COR-L47 (cell line): ENCODE results near the gene BANP.
"Not testable (repeated sequence)": the region's sequence is repeated elsewhere in the genome, so short reads cannot be mapped to it uniquely, and the experiment has no call there.

Experiments
- DNase-seq: peaks from one replicate; lab custom pipeline; 2025; lab: John Stamatoyannopoulos, UW

The BANP gene

DNA sequence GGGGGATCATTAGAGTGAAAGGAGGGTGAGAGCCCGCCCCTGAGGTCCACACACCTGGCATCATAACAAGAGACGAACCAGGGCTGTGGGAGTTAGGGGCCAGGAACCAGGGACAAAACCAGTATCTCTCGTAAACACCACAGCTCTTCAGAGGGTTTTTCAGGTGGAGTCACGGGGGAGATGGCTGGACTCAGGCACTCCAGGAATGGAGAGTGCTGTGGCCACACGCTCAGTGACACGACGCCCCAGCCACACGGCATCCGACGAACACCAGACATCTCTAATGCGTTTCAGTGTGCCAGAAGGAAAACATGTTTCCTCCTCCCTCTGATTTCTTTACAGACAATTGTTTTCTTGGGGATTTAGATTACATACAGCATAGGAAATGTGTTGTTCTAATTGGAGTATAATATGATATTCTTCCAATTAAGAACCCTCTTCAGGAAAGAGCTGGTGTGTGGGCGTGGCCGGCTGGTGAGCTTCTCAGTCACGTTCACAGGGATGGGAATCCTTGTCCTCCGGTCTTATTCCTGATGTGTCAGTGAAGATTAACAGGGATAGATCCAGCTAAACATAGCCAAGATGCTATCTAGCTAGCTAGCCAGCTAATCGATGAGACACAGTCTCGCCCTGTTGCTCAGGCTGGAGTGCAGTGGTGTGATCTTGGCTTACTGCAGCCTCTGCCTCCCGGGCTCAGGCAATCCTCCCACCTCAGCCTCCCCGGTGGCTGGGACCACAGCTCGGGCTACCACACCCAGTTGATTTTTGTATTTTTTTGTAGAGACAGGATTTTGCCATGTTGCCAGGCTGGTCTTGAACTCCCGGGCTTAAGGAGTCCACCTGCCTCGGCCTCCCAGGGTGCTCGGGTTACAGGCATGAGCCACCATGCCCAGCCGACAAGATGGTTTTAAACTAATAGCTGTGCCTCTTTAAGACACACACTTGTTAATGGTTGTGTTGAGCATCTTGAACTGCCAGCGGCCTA lies 98.6 kb downstream of the BANP start:
- DNase-seq, result no peak

DNA sequence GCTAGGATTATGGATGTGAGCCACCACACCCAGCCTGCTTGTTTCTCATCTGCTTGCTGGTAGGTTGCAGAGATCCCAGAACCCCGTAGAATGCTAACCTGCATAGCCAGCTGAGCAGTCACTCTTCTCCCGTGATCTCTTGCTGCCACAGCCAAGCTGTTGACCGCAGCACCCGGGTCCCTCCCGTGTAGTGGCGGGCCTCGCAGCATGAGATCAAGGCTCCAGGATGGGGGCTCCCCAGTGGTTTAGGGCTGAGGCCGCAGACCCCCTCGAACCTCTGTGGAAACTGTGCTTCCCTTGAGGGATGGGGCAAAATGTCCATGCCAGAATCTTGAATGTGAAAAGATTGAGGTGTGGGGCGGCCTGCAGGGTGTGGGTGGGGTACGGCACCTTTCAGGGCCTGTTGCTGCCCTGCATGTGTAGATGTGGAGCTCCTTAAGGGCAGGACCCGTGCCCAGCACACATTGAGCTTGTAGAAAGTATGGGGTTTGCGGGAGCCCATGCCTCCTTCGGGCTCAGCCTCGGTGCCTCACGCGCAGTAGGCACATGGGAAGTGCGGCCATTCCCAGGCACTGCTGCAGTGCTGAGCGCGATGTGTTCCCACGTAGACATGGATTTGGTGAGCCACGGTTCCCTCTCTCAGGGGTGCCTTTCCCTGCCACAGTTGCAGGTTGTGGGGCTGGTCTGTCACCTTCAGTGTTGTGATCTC lies 99.9 kb downstream of the BANP start:
- no peak for DNase-seq

DNA sequence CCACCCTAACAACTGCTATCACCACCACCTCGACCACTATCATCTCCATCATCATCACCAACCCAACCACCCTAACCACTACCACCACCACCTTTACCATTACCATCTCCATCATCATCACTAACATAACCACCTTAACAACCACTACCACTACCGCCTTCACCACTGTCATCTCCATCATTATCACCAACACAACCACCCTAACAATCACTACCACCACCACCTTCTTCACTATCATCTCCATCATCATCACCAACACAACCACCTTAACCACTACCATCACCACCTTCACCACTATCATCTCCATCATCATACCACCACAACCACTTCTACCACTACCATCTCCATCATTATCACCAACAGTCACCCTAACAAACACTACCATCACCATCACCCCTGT lies 101.4 kb downstream of the BANP start:
- no peak for DNase-seq

DNA sequence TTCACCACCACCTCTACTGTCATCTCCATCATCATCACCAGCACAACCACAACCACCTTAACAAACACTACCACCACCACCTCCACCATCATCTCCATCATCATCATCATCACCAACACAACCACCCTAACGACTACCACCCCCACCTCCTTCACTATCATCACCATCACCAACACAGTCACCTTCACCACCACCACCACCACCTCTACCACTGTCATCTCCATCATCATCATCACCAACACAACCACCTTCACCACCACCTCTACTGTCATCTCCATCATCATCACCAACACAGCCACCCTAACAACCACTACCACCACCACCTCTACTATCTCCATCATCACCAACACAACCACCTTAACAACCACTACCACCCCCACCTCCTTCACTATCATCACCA lies 102.2 kb downstream of the BANP start:
- DNase-seq, result not testable (repeated sequence)

DNA sequence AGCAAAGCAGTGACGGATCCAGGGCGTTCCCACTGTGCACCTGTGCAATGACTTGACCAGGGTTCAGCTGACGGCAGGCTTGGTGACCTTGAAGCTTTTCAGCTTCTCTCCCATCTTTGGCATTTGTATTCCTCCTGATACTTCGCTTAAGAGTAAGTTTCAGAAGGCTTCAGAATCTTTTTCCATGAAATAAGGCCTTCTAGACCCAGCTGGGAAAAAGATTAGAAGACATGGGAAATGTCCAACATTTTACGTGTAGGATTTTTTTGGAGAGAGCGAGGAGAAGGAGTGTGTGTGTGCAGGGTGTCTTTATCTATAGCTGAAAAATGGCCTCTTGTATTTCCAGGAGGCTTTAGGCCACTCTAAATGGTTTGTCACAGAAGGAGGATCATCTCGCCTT lies 104.1 kb downstream of the BANP start:
- DNase-seq, result no peak

DNA sequence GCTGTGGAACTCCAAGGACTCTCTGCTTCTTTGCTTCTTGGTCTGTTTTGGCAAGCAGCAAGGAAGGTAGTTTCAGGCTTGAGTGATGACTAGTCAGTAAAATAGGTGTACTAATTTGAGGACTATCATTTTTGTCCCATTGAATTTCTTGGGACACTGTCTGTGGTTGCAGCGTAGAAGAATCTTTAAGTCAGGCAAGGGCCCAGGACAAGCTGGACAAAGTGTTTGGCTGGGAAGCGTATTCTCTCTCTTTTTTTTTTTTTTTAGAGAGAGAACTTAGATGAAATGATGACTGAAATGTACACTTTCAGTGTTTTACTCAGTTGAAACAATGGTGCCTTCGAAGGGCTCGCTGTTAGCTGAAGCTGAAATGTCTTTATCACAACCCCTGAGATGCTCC lies 105.0 kb downstream of the BANP start:
- DNase-seq, result no peak

DNA sequence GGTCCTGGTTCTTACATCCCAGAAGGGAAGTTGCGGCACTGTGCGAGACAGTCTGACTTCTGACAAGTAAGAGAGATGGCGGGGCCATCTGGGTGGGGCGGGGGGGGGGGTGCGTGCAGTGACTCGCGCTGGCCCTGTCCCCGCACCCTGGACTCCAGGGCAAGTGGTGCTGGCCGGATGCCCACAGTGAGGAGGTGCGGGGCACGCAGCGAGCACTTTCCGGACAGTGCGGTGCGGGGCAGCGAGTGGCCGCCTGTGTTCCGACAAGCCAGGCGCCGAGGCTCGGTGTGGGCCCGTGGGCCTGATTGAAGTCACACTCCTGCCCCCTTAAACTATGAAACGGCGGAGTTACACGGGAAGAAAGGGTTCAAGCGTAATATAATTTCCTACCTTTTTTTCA lies 106.4 kb downstream of the BANP start:
- DNase-seq, result no peak

DNA sequence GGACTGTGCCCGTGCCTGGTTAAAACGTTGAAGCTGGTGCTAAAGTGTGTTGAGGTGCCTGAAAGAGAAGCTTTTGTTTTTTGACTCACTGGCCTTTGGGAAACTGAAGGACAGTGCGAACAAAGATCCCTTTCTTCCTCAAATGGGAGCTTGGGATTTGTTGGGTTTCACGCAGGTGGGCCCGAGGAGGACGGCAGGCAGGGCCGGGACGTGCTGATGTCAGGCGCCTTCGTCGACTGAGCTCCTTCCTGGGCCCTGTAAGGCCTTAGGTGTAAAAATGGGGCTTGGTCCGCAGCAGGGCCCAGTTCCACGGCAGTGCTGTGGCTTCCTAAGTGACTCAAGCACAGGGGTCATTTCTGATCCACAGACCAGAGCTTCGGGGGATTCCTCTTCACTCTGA lies 106.9 kb downstream of the BANP start:
- DNase-seq, result no peak

DNA sequence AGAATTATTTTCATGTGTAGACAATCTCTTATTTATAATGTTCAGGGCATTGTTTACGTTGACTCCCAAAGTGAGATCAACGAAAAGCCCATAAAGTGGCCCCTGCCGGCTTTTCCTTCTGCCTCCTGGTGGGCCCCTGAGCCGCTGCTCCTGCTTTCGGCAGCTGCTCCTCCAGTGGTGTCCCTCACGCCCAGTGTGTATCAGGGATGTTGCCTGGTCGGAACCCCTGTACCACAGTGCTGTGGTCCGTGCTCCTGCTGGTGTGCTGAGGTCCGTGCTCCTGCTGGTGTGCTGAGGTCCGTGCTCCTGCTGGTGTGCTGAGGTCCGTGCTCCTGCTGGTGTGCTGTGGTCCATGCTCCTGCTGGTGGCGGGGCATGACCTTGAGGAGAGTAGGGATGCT lies 107.6 kb downstream of the BANP start:
- DNase-seq, result no peak

DNA sequence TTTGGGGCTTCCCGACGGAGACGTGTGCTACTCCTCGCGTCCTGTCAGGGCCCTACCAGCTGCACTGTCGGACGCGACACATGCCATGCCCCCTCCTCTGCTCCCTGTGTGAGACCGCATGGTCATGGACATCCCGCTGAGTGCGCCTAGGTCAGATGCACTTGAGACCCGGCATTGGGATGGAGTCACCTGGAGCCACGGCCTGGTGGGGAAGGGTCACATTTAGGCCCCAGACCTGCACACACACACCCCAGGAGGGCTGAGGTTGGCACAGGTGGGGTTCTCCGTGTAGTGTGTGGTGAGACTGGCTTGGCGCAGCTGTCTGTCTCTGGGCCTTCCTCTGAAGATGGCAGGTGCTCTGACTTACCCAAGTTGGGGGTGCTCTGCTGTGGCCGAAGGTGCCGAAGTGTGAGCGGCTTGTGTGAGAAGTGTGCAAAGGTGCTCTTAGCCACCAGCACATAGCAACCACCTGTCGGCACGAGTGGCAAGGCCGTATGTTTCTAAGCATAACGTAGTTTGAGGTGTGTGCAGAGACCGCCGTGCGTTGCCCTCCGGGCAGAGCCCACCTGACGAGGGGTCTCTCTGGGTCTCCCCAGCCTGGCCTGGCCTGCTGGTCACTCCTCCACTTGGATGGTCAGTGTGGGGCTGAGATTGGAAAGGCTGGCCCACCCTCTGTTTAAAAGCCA lies 108.6 kb downstream of the BANP start:
- DNase-seq, result no peak

DNA sequence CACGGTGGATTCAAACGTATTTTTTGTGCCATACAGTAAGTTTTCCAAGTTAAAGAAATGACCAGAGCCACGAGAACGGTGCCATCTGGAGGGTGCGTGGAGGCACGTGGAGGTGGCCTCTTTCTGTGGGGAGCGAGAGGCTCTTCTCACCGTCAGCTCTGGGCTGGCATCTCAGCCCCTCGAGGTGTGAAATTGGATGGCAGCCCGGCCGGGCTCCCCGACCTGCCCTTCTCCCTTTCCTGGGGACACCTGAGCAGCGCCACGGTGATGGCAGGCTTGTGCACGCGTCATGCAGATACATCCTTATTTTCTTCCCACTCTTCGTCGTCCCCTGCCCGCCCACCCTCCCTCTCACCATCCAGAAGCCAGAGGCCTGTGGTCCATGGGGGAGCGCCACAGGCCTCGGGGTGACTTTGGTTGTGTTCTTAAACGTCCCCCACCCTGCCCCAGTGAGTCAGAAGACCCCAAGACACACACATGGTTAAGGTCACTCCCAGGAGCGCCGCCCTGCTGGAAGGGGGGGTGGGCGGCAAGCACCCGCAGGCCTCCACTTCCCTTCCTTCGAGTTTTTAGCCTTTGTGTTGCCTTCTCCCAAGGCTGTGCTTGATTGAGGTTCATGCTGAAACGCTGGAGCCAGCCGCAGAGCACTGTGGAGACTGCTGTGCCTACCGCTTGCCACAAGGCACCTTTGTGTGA lies 109.4 kb downstream of the BANP start:
- no peak for DNase-seq

DNA sequence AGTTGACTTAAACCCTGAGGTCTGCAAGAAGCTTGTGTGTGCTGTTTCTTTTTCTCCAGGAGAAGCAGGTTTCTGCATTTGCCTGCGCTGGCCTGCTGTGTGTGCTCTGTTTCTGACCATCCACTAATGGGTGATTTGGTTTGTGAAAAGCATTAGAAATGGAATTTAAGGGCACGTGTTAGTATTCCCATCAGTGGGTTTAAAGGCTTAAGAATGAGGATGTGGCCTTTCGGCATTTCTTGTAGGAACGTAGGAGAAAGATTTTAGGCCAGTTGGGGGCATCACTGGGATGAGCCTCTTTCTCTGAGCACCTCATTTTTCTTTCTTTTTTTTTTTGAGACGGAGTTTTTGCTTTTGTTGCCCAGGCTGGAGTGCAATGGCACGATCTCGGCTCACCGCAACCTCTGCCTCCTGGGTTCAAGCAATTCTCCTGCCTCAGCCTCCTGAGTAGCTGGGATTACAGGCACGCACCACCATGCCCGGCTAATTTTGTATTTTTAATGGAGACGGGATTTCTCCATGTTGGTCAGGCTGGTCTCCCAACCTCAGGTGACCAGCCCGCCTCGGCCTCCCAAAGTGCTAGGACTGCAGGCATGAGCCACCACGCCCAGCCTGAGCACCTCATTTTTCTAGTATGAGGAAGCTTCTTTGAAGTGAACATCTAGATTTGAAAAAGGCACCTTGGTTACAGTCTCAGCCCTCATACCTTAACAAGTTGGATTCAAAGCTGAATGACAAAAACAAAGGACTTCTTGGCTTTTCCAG lies 110.3 kb downstream of the BANP start:
- no peak for DNase-seq

DNA sequence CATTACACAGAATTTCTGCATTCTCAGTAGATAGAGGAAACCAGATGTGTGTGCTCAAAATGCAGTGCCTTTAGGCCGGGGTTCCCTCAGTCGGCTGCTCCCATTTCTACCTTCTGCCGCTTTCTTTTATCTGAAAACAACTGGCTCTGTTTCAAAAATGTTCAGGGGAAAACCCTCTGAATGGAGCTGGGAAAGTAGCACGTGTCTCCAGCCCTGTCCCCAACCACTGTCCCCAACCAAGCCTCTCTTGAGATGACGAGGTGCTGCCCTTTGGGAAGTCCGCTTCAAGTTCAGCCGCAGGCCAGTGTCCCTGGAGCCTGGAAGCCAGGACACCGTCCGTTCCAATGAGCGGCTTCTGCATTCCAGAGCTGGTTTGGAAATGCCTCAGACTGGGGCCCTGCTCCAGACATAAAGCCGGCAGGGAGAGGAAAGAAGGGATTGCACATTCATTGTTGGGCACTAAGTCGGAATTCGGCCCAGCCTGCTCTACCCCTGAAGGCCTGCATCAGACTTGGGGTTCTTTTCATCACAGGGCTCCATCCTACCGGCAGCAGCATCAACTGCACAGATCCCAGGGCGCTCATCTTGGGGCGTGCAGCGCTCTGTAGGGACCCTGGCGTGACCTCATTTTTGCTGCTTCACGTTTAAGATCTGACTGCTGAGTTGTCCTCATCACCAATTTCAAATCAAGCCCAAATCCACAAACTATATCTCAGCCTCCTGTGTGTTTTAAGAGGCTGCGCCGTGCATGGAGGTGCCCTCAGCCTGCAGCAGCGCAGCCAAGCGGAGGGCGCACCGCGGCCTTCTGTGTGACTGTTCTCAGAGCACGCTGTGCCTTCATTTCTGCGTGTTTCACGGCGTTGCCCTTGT lies 111.3 kb downstream of the BANP start:
- no peak for DNase-seq

DNA sequence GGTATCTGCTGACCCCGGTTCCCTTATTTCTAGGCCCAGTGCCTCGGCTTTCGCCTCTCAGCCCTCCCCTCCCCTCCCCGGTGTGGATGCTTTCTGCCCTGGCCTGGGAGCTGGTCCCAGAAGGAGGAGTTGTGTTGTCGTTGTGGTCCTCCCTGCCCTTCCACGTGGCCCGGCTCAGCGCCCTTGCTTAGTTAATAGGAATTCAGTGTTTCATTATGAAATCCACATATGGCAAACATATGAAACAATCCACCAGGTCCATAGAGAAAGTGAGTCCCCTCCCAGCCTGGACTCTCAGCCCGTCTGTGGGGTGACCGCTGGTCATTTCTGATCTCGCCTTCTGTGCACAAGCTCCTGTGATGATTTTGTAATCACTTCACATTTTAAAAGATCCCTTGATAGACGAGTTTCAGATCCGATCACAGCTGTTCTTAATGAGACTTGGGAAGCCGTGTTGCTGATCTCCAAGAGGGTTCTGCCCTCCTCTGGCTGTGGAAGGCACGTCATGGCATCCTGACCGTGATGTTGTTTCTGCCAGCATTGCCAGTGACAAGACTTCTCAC lies 112.1 kb downstream of the BANP start:
- no peak for DNase-seq

DNA sequence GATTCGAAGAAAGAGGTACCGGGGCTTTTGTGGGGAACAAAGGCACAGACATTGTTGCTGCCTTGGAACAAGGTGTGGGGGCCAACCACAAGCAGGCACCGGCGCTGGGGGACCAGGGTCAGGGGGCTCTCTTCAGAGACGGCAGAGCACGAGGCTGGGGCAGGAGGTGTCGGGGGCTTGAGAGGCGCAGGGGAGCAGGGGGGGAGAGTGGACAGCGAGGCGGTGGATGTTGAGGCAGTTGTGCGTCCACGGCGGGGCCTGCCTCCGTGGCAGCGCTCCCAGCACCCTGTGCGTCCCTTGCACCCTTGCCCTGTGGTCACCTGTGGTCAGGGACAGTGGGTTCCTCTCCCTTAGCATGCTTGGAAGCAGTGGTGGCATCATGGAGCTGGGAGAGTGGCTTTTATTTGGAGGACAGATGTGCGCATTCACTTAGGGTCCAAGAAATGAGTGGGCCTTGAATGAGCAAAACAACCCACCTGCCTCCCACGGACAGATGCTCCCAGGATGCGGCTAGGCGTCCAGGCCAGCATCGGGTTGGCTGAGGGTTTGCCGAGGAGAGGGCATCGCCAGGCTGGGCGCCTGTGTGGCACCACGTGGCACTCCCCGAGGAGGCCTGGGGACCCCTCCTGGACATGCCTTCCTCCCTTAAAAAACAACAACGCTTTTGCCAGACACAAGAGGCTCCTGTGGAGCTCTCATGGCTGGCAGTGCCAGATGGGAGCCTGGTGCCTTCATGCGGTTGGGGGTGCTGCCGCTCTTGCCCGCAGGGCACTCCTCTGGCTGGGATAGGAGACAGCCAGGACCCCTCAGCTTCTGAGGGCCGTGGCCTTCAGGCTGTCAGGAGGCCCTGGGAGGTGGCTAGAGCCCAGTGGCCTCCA lies 113.0 kb downstream of the BANP start:
- no peak for DNase-seq

DNA sequence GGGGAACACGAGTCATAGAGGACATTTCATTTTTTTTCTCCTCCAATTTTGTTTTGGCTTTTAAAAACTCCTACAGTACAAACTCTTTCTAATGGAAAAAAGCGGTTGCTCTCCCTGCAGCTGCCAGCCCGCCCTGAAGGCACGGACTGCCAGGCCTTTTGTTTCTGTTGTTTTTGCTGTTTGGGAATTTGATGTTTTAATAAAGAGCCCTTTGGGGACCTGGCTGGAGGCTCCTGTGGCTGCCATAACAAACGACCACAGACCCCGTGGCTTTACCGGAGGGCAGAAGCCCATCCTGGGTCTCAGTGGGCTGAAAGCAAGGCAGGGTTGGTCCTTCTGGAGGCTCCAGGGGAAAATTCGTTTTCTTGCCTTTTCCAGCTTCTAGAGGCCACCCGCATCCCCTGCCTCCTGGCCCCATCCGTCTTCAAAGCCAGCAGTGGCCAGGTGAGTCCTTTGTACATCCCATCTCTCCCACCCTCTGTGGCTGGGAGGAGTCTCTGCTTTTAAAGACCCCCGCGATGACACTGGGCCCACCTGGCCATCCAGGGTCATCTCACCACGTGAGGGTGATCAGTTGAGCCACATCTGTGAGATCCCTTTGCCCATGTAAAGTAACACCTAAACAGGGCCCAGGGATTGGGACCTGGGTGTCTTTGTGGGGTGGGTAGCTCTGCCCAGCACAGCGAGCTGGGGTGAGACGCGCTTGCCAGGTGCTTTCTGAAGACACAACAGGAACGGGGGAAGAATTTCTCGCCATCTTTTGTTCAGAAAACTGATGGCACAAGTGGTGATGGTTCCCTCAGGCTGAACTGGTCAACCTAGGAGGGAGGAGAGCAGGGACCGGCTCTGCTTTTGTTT lies 113.9 kb downstream of the BANP start:
- DNase-seq, result no peak

DNA sequence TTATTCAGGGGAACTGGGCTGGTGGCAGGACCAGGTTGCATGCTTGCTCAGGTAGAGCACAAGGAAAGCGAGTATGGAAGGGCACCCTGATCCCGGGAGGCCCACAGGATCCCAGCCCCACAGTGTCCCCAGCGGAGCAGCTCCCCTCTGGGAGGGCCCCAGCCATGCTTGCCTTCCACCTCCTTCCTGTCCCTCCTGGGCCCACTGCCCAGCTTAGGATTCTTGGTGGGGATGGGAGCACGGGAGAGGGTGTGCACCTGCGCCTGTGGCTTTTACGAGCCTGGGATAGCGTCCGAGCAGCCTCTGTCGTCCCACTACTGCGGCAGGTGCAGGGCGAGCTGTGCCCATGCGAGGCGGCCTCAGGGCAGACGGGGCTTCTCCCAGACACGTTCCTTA lies 114.5 kb downstream of the BANP start:
- DNase-seq, result no peak

DNA sequence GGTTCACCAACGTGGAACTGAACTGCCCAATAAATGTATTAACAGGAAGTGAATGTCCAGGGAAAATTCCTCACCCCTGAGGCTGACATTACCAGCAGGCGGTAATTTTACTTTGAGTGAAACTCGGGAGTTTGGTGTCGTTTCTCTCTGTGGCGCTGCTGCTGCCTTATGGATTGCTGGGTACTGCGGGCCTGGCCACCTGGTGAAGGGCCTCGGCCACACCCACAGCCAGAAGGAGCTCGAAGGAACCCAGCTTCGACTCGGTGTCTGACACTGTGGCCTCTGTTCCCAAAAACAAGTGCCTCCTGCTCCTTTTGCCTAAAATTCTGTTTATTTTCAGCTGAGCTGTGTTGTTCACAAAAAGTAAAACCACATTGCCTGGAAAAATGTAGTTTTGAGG lies 115.0 kb downstream of the BANP start:
- DNase-seq, result no peak
